Measurements from ENCODE around the gene GABRB2.

GABRB2 gene

DNA sequence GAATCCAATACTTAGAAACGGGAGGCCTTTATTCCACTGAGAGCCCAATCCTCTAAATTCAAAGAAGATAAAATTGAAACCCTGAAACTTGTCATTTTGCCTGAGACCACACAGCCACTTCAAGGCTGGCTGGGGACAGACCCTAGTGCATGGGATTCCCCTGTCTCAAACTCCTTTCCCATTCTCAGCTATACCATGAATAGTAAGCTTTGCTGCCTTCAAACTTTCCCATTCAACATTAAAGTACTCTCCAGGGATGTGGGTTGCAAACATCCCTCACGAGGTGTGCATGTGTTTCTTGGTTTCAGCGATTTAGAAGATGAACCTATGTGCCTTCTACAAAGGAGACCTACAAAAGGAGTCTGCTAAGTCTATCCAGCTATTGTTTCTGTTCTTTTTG lies 64.6 kb downstream of the GABRB2 start:
- DNase-seq (ENCODE audit: low read depth in 2 of 2, low spot score in 1 of 2) = no peak

DNA sequence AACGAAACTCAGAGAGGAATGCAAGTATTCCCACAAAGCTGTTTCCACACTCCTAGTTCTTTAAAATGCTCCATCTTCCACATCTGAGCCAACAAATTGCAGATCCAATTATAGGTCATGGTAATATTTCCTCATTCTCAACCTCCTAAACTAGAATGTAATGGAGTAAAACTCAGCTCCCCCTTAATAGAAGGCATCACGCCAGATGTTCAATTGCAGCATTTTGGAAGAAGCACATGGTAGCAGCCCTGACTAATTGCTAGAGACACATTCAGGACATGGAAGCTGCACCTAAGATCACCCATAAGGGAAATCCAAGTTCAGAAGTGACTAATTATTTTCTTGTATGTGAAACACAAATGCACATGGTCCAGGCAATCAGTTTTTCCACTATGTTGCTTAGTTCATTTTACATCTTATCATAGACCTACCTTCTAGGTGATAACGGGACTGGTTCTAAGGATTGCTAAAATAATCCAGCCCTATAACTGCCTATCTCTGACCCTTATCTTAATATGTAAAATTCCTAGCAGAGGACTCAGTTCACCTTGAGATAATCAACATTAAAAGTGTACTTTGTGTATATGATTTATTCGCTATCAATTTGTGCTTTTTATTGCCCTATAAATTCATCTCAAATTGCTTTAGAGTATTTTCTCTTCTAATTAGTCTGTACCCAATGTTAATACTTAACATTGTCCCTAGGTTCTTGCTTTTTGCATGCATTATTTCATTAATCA lies 75.1 kb downstream of the GABRB2 start:
- no peak for DNase-seq (ENCODE audit: low read depth in 2 of 2, low spot score in 1 of 2)

DNA sequence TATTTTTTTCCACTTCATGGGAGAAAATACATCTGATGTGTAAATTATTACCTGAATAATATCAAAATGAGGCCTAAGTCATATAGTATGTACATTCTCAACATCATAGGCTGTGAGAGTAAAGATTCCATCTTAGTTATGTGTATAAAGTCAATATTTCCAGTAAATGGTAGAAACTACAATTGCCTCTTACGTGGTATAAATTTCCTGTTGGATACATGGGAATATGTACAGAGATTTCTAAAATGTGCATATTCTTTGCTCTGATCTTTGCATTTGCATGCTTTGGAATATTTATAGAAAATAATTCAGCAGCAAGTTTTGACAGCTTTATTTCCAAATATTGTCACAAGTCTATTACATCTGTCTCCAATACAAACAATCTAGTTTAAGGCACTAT lies 78.8 kb downstream of the GABRB2 start:
- no peak for DNase-seq (ENCODE audit: low read depth in 2 of 2, low spot score in 1 of 2)

DNA sequence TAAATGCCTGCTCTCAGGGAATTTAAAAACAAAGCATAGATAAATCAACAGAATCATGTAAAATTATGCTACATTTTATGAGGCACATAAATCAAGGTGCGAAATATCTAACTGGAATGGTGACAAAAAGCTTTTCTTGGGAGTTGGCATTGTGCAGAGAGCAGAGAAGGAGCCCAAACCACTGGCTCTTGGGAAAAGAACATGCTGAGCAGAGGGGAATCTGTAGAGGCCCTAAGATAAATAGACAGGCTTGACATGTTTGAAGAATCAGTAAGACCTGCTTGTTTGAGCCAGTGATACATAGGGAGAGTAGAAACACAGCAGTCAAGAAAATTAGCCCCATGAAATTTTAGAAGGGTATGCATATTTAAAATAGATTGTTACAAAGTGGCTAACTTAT lies 85.8 kb downstream of the GABRB2 start:
- DNase-seq (ENCODE audit: low read depth in 2 of 2, low spot score in 1 of 2) = no peak

DNA sequence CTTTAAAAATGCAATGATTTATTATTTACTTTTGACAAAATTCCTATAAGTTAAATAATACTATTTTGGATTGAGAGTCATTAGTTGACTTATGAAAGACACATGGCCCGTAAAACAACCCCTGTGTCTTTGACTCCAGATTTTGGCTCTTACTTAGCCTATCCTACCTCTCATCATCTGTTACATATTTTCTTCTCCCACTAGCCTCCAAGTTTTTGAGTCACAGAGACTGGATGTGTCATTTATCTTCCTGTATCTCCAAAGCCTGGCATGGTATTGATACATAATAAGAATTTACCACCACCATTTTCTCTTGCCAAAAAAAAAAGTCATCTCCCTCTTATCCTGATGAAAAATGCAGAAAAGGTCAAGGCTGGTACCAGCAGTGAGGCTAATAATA lies 99.9 kb downstream of the GABRB2 start:
- no peak for DNase-seq (ENCODE audit: low read depth in 2 of 2, low spot score in 1 of 2)

DNA sequence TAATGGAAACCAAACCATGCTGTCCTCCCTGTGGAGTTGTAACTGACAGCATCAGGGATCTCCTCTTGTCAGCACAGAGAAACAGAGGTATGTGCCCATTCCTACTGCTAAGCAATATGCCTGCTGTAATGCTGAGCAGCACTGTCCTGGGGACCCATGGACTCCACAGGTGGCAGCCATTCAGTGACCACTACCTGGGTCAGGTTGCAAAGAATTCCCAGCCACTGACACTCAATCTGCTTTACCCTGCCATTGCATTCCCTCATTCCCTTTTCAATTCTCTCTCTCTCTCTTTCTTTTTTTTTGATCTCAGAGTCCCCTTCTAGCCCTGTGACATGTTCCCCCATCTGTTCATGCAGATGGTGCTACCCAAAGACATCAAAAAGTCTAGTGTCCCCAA lies 104.1 kb downstream of the GABRB2 start:
- DNase-seq (ENCODE audit: low read depth in 2 of 2, low spot score in 1 of 2) = no peak

DNA sequence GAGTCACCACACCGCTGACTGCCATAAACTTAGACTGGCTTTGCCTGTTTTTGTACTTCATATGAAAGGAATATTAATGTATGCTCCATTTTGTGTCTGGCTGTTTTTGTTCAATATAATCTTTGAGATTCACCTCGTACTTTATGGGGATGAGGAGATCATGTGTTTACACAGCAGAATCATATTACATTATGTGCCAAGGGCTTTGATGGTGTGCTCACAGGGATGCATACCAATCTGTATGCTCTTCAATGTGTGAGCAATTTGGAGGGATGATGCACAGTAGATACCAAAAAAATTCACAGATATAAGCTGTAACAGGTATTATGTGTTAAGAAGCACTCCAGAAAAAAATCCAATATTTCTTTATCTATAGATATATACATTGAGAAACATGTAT lies 113.7 kb downstream of the GABRB2 start:
- DNase-seq (ENCODE audit: low read depth in 2 of 2, low spot score in 1 of 2) = no peak

DNA sequence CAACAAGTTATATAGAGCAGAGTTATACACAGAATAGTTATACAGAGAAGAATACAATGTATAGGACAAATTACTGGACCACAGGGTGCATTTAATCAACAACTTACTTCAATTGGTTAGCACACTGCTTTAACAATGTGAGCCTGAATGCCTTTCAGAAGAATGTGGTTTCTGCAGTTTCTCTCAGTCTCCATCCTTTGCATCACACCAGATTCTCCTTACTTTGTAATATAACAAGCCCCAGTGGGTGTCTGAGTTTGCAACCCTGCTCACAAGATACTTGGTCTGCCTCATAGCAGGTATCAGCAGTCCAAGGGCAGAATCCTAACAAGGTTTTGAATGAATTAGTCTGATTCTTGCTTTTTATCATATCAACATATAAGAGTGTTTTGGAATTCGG lies 114.6 kb downstream of the GABRB2 start:
- DNase-seq (ENCODE audit: low read depth in 2 of 2, low spot score in 1 of 2) = no peak

DNA sequence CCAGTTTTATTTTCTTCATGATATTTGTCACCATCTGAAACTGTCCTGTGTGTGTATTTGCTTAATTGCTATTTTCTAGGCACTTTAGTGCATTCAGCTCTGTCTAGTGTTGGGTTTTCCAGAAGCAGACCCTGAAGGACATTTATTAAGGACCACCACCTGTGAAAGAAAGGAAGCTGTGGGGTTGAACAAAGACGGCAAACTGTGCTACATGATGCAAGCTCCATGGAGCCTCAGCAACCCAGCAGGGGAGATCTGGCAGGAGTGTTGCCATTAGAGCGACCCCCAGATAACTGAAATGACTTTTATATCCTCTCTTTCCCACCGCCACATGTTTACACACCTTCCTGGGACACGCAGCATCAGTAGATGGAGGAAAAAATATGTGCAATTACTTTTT lies 125.5 kb downstream of the GABRB2 start:
- DNase-seq (ENCODE audit: low read depth in 2 of 2, low spot score in 1 of 2) = no peak

DNA sequence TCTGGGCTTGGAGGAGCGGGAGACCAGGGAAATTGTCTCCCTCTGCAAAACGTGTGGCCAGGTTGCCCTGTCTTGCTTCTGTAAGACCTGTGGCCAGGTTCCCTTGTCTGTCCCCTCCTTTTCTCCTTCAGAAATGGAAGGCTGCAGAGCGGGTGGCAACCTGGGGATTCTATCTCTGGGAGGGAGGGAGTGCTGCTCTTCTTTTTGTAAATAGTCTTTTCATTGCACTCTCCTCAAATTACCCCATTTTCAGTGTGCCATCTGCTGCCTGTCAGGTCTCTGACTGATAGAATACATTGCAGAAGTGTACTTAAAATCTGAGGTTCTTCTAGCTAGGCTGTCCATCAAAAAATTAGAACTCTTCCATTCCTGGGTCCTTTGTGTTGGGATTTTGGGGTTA lies 126.0 kb downstream of the GABRB2 start:
- DNase-seq (ENCODE audit: low read depth in 2 of 2, low spot score in 1 of 2) = no peak

DNA sequence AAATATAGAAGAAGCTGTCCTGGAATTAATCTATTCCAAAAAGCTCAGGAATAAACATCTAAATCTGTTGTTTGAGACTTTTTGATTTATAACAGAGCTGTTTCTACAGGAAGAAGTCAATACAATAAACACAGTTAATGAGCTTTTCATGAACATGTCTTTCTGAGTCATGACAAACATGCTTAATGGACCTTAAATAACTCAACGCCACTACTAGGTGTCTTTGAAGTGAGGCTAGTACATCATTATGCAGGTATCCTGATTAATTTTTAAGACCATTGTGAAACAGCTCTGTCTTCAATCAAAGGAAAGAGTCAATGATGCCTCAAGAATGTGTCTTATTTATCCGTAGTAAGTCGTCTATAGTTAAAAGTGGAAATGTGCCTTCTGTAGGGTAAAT lies 131.6 kb downstream of the GABRB2 start:
- no peak for DNase-seq (ENCODE audit: low read depth in 2 of 2, low spot score in 1 of 2)

DNA sequence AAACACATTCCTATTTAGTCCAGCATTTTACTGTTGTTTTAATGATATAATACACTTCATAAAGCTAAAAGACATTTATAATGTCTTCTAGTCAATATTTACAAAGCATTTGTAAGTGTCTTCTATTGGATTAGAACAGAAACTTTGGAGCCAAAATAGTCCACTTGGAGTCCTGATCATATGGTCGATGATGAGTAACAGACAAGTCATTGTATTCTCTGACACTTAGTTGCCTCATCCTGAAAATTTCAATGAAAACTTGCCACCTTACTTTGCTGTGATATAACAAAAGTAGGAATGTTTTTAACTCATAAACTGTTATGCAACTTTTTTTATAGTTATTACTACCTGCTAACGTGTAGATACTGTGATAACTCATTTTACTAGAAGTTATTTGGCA lies 132.5 kb downstream of the GABRB2 start:
- no peak for DNase-seq (ENCODE audit: low read depth in 2 of 2, low spot score in 1 of 2)

DNA sequence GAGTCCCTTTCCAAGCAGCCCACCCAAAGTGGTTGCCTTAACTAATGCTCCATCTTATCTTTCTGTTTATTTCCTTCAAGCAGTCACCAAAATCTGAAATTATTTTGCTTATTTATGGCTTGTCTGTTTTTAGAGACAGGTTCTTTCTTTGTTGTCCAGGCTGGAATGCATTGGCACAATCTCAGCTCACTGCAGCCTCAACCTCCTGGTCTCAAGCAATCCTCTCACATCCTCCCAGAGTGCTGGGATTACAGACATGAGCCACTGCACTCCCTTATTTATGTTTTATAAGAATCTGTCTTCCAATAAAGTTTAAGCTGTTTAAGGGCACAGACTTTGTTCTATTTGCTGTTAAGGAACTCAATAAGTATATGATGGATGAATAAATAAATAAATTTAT lies 133.7 kb downstream of the GABRB2 start:
- DNase-seq (ENCODE audit: low read depth in 2 of 2, low spot score in 1 of 2) = no peak

DNA sequence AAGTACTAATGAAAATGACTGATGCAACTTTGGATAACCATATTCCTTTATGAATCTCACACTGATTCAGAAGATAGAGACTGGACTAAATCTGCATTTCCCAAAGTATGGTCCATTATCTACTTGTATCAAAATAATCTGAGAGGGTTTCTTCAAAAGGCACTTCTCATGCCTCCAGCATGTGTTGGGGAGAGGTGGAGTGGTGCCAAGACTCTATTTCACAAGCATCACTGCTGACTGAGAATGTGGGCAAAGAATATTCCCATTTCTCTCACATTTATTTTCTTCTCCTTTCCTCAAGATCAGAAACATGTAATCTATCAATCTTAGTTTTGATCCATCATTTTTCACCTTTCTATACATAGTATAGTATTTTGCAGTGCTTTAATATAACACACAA lies 135.4 kb downstream of the GABRB2 start:
- no peak for DNase-seq (ENCODE audit: low read depth in 2 of 2, low spot score in 1 of 2)

DNA sequence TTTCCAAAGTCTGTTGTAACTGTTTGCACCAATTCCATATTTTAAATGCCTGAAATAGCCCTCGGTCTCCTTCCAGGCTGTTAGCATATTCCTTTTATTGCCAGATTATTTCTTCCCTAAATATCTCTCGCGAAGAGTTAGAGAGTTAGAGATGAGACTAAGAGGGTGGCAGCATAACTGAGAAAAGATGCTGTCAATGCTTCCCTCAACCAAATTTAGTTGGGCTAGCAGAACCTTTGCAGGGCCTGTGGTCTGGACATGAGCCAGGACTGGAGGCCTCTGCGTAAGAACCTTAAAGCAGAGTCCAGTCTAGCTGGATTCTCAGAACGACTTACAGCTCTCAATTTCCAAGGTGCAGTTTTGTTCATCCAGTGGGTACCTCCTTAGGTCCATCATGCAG lies 135.9 kb downstream of the GABRB2 start:
- no peak for DNase-seq (ENCODE audit: low read depth in 2 of 2, low spot score in 1 of 2)

DNA sequence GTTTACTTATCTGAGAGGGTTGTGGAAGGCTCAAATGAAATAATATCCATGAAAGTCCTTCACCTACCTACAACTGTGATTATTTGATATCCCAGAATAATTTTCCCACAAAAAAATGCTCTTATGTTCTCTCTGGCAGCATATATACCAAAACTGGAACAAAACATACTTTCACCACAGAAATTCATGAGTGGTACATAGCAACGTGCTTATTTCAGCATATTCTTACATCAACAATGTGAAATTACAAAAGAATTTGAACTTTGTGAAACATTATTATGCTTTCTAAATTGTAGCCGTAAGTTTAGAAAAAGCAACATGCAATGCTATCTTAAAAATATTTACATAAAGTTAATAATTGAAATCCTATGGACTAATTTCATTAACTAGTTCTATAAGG lies 137.1 kb downstream of the GABRB2 start:
- DNase-seq (ENCODE audit: low read depth in 2 of 2, low spot score in 1 of 2) = no peak

DNA sequence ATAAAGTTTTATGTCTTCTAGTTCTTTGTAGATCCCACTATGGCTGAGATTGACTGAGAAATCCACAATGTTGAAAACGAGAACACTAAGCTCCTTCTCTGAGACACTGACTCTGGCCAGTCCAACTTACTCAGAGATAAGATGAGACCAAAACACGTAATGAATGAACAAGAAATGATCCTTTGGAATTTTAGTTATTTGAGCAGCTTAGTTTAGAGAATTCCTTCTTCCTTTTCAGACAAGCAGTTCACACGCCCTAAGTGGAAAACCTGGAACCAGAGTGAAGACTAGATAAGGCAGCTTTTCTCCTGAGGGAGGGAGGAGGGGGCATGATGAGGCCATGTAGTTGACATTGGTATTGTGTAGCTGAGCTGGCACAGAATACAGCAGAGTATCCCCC lies 139.6 kb downstream of the GABRB2 start:
- no peak for DNase-seq (ENCODE audit: low read depth in 2 of 2, low spot score in 1 of 2)

DNA sequence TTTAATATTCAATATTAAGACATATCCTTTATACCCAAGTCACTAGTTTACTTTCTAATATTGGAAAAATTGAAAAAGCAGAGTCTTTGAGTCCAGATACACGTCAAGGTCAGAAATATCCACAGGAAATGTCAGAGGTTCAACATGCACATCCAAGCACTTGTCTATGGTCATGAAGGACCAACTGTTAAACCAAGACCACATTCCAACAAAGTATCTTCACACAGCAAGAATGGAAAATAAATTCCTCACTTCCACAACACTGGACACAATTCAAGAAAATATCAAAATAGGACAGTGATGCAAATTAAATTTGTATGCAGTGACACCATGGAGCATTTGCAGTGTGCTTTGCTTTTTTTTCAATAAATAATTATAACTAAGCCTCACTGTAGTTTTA lies 142.5 kb downstream of the GABRB2 start:
- DNase-seq (ENCODE audit: low read depth in 2 of 2, low spot score in 1 of 2) = no peak

DNA sequence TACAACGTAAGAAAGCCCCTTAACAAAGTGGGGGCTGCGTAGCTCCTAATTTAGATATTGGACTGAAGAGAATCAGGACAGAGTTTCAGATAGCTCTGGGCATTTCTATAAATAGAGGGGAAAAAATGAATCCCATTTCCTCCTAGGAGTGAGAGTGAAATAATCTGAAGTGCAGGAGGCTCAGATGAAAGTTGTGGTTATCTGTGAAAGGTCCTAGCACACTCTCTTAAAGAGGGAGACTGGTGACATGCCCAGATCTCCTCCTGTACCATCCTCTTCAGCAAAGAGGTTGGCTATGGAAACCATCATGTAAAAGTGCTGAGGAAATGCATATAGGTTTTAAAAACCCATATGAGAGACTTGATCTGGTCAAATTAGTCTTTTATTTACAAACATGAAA lies 143.4 kb downstream of the GABRB2 start:
- no peak for DNase-seq (ENCODE audit: low read depth in 2 of 2, low spot score in 1 of 2)

DNA sequence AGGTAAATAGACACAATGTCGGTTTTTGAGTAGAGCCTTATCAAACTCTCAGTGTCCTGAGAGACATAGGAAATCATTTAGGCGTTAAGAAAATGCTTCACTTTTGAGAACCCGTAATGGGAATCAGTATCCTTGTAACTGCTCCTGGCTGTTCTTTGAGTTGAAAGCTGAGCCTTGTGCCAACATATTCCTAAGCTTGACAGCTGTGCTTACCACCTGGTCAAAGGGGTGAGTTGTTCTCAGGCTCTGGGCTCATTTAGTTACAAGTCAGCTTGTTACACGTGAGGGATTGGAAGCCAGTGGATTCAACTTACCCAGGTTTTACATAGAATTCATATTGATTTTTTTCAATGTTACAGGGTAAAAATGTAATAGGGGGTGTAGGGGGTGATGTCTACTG lies 145.9 kb downstream of the GABRB2 start:
- no peak for DNase-seq (ENCODE audit: low read depth in 2 of 2, low spot score in 1 of 2)

DNA sequence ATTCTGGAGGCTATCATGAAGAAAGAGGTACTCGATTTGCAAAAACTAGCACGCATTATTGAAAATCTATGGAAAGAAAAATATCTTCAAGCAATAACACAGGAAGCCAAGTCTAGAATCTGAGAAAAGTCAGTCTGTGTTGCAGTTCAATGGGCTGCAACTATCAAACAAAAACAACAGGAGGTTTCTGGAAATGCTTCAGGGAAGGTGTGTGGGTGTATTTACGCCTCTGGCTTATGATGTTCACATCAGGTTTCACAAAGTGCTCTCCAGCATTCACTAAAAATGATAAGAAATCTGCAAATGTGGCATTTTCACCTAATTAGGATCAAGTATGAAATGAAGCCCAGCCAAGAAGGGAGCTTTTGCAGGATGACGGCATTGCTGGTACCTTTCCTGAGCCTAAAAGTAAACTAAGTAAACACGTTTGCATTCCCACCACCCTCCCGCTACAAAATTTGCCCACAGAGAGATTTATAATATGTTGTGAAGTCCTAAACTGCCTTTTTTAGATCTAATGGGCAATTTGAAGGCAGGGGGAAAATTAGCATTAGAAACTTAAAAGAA lies 146.4 kb downstream of the GABRB2 start:
- no peak for DNase-seq (ENCODE audit: low read depth in 2 of 2, low spot score in 1 of 2)

DNA sequence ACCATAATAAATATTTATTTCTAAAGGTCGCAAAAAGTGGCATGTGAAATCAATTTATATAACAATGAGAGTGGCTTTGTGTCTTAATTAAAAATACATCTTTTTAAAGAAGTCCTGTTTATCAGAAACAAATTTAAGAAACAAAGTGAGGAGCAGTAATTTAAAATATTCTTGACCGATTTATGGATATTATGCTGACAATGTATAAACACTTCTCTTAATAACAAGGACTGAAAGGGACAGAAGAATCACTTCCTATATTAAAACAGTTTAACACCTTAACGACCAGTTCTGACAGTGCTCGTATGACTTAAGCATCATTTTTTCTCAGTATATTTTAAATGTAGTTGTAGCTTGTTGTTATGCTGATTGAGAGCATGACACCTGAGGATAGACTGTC lies 149.1 kb downstream of the GABRB2 start:
- DNase-seq (ENCODE audit: low read depth in 2 of 2, low spot score in 1 of 2) = no peak

DNA sequence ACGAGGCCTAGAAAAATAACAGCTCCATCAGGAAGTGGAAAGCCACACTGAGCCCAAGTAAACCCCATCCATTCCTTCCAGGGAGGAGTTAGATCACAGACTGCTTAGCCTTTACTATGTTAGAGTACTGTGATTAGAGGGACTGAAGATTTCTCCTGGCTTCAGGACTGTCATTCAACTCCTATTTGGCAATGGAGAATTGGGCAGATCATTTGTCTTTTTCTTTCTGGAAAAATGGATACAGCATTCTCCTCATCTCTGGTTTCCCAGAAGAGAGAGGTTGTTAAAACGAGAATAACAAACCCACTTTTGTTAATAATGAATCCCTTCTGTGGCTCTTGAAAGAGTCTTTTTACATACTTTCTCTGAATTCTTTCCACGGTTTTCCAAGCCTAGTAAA lies 150.4 kb downstream of the GABRB2 start:
- no peak for DNase-seq (ENCODE audit: low read depth in 2 of 2, low spot score in 1 of 2)
